ENCODE measurements around the gene GBE1.
"Not testable (repeated sequence)": the region's sequence is repeated elsewhere in the genome, so short reads cannot be mapped to it uniquely, and the experiment has no call there.

Gene GBE1

DNA sequence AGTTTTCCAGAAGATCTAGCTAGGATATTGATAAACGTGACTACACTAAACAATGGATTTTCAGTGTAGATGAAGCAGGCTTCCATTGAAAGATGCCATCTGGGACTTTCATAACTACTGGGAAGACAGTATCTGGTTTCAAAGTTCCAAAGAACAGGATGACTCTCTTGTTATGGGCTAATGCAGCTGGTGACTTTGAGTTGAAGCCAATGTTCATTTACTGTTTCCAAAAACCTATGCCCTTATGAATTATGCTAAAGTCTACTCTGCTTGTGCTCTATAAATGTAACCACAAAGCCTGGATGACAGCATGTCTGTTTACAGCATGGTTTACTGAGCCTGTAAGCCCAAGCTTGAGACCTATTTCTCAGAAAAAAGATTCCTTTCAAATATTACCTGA is 245.4 kb downstream of the GBE1 start:
- DNase-seq: no peak

DNA sequence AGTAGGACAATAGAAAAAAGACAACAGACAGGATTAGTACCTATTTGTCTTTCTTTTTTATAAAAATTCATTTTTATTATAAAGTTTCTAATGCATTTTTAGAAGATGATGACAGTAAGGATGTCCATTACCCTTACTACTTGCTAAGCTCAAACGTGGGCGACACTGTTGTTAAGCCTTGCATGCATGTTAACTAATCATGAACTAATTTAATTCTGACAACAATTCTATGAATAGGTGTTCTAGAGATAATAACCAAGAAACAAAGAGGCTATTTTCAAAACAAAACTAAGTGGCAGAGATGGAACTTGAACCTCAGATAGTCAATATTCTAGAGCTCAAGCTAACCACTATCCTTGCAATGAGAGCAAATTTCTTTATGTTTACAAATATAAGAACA is 247.9 kb downstream of the GBE1 start:
- no peak for DNase-seq

DNA sequence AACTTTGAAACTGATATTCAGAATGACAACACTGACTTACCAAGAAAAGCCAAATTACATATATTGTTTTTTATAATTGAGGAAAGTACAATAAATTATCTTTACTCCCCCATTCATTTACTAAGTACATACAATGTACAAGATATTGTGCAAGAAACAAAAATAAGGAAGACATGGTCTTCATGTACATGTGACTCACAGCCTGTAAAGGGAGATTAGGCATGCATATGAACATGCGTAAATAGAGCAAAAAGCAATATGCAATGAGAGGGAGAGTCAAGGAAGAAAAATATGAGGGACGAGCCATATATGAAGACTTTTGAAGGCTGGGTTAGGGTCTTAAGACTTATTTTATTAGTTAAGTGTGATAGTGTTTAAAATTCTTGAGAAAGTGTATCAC is 258.4 kb downstream of the GBE1 start:
- DNase-seq: no peak

DNA sequence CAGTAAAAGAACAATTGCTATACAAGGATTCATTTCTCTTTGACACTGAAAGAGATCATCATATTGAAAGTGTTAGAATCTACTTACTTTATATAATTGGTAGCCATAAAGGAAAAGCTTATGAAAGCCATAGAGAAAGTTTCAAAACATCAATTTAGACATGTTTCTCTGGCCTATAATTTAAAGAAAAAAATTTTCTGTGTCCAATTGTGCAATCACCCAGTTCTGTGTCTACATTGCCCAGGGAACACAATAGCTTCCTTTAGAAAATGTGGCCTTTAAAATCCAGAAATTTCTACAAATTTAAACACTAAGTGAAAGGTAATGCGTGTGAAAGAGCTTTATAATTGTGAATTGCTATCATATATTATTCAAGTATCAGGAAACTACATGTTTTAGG is 259.2 kb downstream of the GBE1 start:
- no peak for DNase-seq

DNA sequence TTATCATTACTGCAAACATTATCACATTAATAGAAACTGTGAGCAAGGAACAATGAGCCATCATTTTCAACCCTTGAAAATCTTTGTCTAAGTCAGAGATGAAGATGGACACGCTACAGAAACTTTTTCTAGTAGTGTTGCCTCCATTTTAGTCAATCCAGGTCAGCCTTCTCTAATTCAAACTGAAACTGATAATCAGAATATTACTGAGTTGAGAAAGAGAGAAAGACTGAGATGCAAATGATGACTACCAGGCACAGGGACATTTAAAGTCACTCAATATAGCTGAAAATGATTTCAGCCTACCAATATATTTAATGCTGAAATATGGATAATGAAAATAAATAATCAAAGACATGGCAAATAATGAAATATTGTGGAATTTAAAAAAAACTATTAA is 261.4 kb downstream of the GBE1 start:
- no peak for DNase-seq

DNA sequence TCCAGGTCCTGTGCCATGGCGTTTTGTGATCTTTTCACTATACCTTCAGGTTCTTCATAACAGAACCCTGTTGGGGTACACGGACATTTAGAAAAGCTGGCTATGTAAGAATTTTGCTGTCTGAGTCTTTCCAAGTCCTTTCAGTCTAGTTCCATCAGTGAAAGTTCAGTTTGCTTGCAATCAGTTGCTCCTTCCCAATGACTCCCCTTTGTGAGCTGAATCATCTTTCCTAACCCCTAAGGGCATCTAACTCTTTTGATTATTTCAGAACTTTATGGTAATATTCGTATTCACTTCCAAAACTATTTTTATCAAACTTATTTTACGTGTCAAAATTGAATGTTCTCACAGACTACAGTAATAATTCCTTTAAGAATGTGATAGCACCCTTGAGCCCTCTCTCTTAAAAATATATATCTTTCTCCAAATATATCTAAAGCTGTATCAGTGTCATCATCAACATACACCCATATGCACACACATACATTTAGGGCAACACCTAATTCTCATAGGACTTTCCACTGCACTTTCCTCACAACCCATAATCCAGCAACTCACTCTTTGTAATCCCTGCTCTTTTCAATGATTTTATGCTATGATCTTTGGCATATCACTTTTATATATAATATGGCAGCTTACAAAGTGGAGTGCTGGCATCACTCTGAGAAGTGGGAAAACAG is 263.7 kb downstream of the GBE1 start:
- no peak for DNase-seq

DNA sequence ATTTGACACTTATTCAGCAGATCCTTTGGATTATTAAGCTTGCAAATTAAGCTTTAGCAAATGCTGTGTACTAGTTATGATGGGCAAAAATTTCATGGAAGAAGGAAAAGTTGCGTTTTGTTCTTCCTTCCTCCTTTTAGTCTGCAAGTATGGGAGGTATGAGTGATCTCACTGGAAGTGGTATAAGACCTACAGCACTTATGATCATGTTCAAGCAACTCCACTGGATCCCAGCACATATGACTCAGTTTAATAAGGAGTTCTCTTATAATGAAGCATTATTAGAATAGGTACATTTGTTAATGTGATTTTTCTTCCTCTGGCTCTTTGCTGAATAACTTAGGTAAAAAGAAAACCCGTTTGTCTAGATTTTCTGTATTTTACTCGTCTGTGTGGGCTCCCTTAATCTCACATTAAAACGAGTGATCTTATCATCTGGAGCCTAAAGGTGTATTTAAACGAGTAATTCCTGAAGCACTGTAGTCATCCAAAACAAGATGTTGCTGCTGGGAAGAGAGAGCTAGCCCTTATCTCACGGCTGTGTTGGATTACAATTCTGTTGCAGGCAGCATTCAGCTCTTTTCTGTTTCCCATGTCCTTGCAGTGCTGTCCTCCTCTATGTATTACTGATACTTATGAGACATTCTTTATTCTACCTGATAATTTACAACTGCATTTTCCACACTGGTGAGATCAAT is 264.9 kb downstream of the GBE1 start:
- DNase-seq: no peak

DNA sequence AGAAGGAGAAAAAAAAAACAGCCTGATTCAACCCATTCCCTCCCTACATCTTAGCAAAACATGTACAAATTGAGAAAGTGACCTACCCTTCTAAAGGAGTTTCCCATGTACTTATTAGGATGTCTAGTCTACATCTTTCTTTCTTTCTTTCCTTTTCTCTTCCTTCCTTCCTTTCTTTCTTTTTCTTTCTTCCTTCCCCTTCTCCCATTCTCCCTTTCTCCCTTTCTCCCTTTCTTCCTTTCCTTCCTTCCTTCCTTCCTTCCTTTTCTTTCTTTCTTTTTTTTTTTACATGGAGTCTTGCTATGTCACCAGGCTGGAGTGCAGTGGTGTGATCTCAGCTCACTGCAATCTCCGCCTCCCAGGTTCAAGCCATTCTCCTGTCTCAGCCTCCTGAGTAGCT is 269.0 kb downstream of the GBE1 start:
- not testable (repeated sequence) for DNase-seq

DNA sequence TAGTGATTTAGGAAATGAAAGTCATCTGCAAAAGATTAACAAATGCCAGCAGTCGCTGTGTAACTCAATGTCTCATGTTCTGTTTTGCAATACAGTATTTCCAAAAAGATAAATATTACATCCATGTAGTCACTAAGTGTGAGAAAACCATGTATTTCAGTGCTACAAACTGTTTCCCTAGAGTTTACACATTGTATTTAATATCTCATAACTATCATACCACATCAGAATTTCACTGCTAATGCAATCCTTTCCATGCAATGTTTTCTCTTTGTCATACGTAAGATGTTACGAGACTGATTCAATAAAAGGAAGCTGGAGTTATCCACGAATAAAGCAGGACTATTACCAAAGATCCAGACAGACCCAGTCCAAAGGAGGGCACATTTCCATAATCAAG is 269.4 kb downstream of the GBE1 start:
- DNase-seq: no peak

DNA sequence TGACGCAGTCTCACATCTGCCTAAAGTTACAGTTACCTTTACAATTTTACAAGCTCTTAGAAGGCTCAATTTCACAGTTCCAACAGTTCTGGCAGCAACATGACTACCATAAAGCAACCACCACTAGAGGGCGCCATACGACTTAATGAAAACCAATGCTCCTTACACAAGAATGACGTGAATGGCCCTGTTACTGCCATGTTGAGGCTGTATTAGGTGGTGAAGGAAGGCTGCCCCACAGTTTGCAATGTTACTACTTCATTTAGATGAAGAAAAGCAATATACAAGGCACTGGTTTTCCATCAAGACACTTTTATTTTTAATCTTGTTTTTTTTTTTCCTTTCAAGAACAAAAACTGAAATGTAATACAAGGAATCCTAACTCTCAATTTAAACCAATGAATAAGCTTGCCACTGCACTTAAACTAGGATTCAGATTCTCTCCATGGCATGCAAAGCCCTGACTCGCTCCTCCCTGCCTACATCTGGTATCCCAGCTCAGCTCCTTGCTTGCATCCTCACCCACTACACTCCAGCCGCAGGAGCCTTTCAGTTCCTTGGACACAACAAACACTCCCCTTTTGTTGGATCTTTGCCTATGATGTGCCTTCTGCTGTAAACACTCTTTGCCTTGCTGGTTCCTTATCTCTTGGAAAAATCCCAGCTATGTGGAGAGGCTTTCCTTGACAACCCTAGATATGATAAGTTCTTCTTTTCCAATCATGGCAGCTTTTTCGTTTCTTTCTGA is 270.7 kb downstream of the GBE1 start:
- peak; percentile 68 for DNase-seq

DNA sequence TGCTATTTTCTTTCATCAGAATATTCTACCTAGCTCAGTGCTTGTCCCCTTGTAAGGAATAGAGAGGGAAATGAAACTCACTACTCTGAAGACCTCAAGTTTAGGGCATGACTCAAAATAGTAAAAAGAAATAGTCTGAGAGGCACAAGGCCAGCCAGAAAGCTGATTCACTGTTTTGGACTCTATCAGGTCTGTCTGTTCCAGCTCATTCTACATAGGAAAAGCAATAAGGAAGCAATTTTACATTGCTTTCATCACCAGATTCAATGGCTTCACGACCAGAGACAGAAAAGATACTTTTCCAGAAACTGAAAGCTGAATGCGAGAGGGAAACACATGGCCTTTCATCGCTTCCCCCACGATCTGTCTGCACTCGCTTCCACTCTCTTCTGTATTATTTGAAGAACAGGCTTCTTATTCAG is 276.0 kb downstream of the GBE1 start:
- no peak for DNase-seq

DNA sequence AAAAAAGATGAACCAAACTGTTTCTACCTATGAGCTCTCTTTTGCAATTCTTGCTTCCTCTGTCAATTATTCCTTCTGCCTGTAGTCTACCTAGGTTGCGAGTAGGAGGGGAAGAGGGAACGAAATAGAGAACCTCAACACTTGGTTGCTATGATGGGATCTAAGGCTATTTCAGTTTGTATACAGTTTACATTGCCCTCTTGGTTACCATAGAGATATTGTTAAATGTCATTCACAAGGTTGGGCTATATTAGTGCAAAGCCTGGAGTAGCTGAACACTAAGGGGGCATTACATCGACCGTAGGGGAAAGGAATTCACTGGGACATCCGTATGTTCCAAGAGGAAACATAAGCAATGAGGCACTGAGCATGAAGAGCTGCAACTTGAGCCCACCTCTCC is 276.9 kb downstream of the GBE1 start:
- no peak for DNase-seq

DNA sequence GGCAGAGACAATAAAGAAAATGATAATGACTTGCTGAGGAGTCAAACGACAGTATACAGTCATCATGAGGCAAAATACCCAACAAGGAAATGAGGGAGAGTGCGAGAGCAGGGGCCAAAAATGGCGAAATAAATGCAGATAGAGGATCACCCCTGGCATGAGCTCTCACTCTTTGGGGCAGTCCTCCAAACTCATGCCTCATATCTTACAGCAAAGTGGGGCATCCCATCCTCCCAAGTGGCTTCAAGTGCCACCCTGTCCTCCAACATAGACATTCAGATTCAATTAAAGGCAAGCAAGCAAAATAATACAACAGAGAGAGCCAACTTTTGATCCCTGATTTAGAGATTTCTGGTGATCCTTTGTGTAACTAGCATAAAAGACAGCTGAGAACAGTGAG is 278.4 kb downstream of the GBE1 start:
- no peak for DNase-seq

DNA sequence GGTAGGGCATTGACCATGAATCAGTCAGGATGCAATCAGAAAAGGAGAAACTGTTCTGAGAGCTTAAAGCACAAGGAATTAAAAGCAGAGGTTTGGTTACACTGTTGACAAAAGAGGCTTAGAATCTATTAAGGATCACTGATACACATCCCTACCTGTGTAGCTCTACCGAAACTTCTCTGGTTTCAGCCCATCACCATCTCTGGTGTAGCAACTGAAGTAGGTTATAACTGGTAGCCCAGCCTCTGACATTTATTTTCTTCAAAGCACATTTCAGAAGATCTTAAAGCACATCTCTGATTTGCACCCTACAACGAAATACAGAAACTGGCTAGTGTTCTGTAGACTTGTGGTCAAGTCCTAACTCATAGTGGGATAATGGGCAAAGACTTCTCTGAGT is 283.7 kb downstream of the GBE1 start:
- DNase-seq: no peak

DNA sequence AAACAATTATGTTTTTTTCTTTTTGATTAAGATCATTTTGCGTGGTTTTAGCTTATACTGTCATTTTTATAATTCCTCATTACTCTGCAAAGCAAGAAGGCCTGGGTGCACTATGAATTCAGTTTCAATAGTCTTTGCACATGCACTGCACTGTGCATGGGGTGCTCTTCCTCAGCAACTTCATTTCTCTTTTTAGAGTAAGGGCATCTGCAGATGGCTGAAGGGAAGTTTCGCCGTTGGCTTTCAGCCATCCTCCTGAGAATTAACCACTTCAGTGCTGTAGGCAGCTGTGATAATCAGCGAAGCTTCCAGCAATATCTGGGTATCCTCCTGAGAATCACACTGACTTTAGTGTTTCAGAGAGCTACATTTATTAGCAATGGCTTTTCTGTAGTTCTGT is 284.8 kb downstream of the GBE1 start:
- DNase-seq: no peak

DNA sequence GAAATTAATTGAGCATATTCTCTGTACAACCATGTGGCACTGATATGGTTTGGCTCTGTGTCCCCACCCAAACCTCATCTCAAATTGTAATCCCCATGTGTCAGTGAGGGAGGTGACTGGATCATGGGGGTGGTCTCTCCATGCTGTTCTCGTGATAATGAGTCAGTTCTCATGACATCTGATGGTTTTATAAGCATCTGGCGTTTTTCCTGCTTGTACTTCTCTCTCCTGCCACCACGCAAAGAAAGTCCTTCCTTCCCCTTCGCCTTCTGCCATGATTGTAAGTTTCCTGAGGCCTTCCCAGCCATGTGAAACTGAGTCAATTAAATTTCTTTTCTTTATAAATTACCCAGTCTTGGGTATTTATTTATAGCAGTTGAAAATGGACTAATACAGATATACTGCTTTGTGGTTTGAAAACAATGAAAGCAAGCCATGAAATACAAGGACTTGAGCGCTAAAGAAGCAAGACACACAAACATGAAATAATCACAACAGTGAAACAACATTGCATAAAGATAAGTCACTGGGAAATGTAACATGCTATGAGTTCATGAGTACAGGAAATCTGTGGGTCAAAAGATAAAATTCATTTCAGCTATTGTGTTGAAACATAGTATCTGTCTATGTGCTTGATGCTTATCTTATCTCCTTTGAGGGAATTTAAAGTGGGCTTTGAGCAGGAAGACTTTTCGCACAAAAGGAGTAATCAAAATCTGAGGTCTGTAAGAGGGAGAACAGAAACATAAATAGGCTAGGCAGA is 288.7 kb downstream of the GBE1 start:
- no peak for DNase-seq

DNA sequence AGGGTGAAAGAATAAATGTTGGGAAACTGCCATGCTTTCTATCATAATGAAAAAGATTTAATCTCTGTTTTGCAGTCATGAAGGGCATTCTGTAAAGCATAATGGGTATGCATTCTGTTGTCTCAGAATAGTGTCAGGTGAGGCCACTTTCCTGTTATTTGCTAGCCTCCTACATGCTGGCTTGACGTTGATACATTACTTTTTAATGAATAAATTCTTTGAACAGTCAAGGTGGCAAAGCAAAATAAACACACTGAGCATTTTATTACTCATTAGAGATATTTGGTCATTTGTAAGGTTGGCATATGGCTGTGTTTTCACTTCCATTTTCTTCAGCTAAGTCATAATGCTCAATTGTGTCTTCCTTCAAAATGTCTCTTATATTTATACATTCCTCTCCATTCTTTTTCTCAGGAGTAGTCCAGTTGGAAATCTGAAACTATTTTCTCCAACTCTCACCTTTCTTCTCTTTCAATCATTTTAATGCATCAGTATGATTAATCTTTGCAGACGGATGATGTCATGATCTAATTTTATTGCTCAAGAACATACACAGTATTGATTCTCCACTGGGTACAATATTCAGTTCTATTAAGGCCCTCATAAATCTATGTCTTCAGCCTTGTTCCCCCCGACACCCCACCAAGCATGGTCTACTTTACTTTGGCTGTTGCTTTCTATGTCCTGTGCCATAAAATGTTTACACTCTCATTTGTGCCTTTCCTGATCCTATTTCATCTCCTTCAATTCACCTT is 290.7 kb downstream of the GBE1 start:
- no peak for DNase-seq

DNA sequence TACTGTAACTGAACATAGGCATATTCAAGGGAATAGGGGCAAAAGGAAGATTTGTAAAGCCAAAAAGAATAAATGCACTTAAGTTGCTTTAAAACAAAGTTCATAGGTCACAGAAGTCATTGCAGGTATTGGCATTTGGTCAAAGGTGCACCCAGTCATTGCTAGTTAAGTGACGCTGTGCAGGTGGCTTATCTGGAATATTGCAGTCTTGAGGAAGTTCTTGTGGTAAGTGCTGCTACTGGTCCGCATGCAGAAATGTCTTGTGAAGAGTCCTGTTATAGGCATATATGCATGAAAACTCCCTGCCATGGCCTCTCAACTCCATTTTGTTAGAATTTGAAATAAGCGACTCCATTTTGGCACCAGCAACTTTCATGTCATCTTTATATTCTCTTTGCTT is 293.1 kb downstream of the GBE1 start:
- no peak for DNase-seq

DNA sequence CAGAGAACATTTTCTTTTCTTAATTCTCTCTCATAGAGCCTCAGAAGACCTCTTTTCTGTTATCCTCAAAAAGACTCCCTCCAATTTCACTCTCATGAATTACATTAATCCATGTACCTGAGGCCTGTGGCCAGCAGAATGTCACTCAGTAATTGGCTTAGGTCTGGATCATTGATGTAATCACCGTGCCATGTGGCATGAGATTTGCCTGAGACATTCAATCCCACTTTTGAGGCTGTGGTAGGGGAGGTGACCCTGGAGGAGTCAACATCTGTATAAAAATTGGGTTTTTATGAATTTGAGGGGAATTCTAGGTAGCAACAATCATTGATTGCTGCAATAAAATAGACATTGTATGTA is 295.3 kb downstream of the GBE1 start:
- DNase-seq: no peak

DNA sequence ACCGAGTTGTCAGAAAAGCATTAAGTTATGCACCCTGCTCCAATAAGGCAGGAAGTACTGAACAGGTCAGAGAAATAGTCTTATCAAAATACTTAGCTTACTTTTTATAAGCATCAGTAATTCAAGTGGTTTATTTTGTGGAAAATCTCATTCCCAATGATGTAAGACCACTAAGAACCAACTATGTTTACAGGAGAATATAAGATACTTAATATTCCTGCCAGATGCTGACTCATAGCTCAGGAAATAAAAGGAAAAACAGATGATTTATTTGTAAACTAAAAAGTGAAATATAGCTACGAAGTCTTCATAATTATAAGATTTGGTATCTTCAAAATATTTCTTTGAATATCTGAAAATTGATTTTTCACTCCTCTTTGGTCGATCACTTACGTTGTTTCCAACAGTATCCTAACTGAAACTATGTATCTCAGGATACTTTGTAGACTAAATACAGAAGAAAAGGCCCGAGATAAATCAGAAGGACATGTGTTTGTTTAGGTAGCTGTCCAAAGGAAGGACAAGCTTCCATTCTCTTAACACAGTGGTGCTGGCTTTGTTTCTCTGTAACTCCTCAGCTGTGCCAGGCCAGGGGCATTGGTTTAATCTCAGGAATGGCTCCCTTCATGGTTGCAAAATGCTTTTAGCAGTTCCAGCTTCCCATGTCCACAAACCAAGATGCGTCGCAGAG is 295.8 kb downstream of the GBE1 start:
- DNase-seq: no peak

DNA sequence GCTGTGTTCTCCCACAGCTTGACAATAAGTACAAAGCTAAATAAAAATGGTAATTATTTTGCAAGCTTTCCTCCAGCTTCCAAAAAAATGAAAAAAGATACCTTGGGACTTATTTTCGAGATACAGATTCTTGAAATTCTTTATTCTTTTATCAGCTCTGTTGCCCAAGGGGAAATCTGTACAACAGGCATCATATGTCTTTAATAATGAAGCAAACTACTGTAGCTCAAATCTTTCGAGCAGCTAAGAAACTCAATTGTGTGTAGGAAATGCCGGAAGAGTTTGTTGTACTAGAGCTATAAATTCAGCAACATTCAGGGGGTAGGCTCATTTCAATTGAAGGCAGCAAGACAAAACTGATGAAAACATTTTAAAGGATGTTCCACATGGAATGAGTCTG is 297.7 kb downstream of the GBE1 start:
- DNase-seq: no peak

DNA sequence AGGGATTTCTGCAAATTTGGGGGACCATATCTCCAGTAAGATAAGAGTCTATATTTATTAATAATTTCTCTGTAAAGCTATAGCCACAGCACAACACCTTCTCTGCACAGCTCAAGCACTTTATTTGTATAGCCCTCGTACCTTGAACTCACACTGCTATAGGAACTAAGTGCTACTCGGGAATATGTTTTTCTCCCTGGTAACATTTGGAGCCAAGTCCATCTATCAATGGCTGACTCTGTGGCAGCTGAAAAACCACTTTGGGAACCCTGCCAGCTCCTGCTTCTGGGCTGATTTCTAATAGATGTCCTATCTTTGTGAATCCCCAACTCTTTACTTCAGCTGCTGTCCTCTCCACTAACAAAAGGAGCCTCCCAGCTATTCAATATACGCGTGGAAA is 298.5 kb downstream of the GBE1 start:
- DNase-seq: no peak
